ENCODE results near the gene VAMP1.

Gene VAMP1

DNA sequence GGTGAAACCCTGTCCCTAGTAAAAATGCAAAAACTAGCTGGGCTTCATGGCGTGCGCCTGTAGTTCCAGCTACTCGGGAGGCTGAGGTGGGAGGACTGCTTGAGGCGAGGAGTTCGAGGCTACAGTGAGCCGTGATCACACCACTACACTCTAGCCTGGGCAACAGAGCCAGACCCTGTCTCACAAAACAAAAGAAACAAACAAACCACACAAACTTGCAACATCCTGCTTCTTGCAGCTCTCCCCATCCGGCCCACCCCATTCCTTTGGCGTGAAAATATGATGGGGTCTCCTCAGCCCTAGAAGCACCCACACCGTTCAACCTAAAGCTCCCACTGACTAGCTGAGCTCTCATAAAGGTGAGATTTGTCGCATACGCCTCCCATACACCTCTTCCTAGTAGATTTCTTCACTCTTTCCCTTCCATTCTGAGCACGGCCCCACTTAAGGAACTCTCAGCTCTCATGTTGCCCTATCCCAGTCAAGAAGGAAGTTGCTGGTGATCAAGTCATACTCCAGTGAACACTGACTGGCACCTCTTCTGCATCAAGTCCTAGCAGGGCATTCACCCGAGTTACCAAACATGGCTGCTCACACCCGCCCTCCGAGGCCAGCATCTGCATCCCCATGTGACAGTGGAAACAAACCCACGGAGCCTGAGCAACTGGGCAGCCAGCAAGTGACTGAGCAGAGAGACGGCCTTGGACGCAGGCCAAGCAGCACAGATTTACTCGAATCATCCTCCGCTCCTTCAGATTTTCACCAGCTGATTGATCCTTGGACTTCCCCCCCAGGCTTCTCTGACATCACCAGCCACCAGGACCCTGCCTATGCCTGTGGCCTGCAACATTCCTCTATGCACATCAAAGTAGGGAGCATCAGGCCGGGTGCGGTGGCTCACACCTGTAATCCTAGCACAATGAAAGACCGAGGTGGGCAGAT lies 44.6 kb downstream of the VAMP1 start:
- no peak overlapping the region for H3K27ac ChIP-seq
- TF ChIP-seq, protein P1, sequence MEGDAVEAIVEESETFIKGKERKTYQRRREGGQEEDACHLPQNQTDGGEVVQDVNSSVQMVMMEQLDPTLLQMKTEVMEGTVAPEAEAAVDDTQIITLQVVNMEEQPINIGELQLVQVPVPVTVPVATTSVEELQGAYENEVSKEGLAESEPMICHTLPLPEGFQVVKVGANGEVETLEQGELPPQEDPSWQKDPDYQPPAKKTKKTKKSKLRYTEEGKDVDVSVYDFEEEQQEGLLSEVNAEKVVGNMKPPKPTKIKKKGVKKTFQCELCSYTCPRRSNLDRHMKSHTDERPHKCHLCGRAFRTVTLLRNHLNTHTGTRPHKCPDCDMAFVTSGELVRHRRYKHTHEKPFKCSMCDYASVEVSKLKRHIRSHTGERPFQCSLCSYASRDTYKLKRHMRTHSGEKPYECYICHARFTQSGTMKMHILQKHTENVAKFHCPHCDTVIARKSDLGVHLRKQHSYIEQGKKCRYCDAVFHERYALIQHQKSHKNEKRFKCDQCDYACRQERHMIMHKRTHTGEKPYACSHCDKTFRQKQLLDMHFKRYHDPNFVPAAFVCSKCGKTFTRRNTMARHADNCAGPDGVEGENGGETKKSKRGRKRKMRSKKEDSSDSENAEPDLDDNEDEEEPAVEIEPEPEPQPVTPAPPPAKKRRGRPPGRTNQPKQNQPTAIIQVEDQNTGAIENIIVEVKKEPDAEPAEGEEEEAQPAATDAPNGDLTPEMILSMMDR (IDR thresholded peaks at IDR 0.05), result no peak
- no peak for DNase-seq (ENCODE audit: low spot score)

DNA sequence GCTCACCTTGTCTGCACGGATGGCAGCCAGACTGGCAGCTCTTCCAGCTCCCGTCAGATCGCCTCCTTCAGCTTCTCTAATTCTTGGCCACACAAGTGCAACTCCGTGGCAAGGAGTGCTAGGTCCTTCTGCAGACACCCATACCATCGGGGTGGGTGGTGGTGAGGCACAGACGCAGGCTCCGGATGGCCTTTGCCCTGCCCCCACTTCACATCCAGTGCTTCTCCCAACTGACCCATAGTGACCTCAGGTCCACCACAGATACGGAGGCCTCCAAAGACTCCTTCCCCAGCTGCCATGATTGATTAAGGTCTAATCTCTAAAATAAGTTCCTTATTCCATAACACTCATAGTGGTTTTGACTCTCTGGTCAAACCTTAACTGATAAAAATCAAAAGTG lies 45.6 kb downstream of the VAMP1 start:
- H3K27ac ChIP-seq, result no peak overlapping the region
- no peak for DNase-seq (ENCODE audit: low spot score)
- no peak overlapping the region for H3K4me3 ChIP-seq
- TF ChIP-seq, protein P1 (IDR thresholded peaks at IDR 0.05), result no peak

More for the DNA sequence above, 44.6 kb downstream of the VAMP1 start:
- no peak overlapping the region for H3K4me3 ChIP-seq

DNA sequence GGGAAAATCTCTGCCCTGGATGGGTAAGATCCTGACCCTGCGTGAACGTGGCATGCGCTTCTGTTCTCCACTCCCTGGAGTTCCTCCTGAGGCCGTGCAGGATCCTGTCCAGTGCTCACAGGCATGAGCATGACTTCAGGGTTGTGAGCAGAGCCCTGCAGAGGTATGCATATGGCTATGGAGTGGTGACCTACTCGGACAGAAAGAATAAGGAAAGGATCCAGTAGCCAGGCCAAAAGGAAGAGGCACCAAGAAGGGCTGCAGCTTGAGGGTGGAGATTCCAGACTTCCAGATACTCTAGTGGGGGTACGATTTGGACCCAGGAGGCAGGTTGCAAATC lies 46.5 kb downstream of the VAMP1 start:
- H3K27ac ChIP-seq, result peak overlapping the region in 1 of 2 donors; percentile 38
- peak overlapping the region; percentile 13 for H3K4me3 ChIP-seq
- no peak for DNase-seq (ENCODE audit: low spot score)
- TF ChIP-seq, protein P1 (IDR thresholded peaks at IDR 0.05), result no peak

GRCh38 chr12:6423267-6424007 lies 47.0 kb downstream of the VAMP1 start:
- DNase-seq (ENCODE audit: low spot score), result peak; percentile 87
- TF ChIP-seq, protein P1 (IDR thresholded peaks at IDR 0.05), result peak; percentile 49
- Histone ChIP-seq H3K4me3 (peak overlapping the region; percentile 13), H3K27ac (peak overlapping the region in 1 of 2 donors; percentile 38)

DNA sequence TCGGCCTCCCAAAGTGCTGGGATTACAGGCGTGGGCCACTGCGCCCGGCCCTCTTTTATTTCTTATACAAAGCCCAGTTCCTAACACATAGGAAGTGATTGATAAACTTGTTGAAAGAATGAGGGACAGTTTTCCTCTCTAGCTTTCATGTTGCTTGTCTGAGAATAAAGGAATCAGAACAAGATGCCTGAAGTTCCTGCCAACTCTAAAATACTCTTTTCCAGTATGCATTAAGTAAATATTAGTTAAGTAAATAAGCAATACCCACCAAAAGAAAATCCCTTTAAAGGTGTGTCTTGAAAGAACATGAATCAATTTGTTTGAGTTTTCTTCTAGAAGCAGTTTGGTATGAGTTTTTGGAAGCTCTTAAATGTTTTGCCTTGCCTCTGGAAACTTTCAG lies 50.1 kb downstream of the VAMP1 start:
- H3K27ac ChIP-seq, result no peak overlapping the region
- DNase-seq (ENCODE audit: low spot score), result no peak

DNA sequence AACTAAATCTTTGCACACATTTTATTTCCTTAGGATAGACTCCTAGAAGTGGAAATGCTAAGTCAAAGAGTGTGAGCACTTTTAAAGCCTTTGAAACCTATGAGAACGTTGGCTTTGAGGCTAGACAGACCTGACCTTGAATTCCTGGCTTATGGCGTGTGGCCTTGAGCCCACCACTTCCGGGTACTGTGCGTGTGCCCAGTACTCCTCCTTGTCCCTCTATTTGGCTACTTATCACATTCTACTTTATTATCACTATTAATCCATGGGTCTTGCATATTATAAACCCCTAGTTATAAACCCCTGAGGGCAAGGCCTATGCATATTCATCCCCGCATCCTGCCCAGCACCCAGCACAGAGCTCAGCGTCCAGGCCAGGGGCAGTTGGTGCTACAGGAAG lies 51.7 kb downstream of the VAMP1 start:
- DNase-seq (ENCODE audit: low spot score), result no peak
- TF ChIP-seq, protein P1 (IDR thresholded peaks at IDR 0.05), result no peak
- no peak overlapping the region for H3K27ac ChIP-seq
- H3K4me3 ChIP-seq, result no peak overlapping the region

More for the DNA sequence above, 50.1 kb downstream of the VAMP1 start:
- no peak overlapping the region for H3K4me3 ChIP-seq
- TF ChIP-seq, protein P1 (IDR thresholded peaks at IDR 0.05), result no peak
